K562 (cell line): ENCODE measurements around the gene STON2. TPM values are rescaled to one million over a fixed set of nuclear protein-coding genes. Genes with fewer than 3 reads are reported as not detected.

Experiments used
- CREBBP ChIP-seq: IDR thresholded peaks from one replicate; pipeline ENCODE4 v1.6.1; 2012; ENCODE audit warnings: low read depth, mild to moderate bottlenecking, control low read depth, inconsistent platforms, low read length
- DIDO1 ChIP-seq: fragments of 450-650 bp; IDR thresholded peaks from 2 replicates; pipeline ENCODE4 v1.6.1; 2016; ENCODE audit warnings: low read depth, missing biosample characterization, missing genetic modification characterization
- GTF2E2 ChIP-seq: fragments of 200-800 bp; sonication (Bioruptor generic); IDR thresholded peaks from 2 replicates; pipeline ENCODE4 v1.6.1; 2016; ENCODE audit warnings: missing genetic modification characterization, missing compliant biosample characterization
- KDM2B ChIP-seq: fragments of 250-450 bp; sonication (Bioruptor Pico); IDR thresholded peaks from 2 replicates; pipeline ENCODE4 v1.8.0; 2021; ENCODE audit warnings: mild to moderate bottlenecking, moderate library complexity
- MNT ChIP-seq, 2 experiments: fragments of 450-650 bp; conservative IDR thresholded peaks; 2 replicates each; pipeline ENCODE4 v1.6.1; 2017; ENCODE audit warnings: mild to moderate bottlenecking in 2 of 2, moderate library complexity in 2 of 2
- MYNN ChIP-seq, 2 experiments: sonication (generic); formaldehyde crosslinking in 1 of 2; IDR thresholded peaks; 2 replicates each; pipeline versions ENCODE4 v1.5.0 to v1.6.1; 2016 to 2020; ENCODE audit warnings: antibody characterized with exemption in 1 of 2, missing genetic modification reagents in 1 of 2
- PTBP1 ChIP-seq: fragments of 200-400 bp; formaldehyde crosslinking; IDR thresholded peaks from 2 replicates; pipeline ENCODE4 v1.6.1; 2017; ENCODE audit warnings: low read depth, low read length
- SRSF3 ChIP-seq: fragments of 200-400 bp; formaldehyde crosslinking; IDR thresholded peaks from 2 replicates; pipeline ENCODE4 v1.6.1; 2016; ENCODE audit warnings: mild to moderate bottlenecking, low read length, moderate library complexity; ENCODE audit not compliant: insufficient read depth
- STAT5B ChIP-seq: fragments of 250-450 bp; sonication (Bioruptor Pico); IDR thresholded peaks from 2 replicates; pipeline ENCODE4 v1.8.0; 2021; ENCODE audit warnings: mild to moderate bottlenecking, inconsistent platforms
- UBTF ChIP-seq, 2 experiments: IDR thresholded peaks; 2 replicates each; pipeline ENCODE4 v1.6.1; 2012; ENCODE audit warnings: improper control_type of control experiment in 2 of 2, low read depth in 2 of 2, low read length in 2 of 2, borderline replicate concordance in 1 of 2
- XRCC3 ChIP-seq: fragments of 450-650 bp; IDR thresholded peaks from 2 replicates; pipeline ENCODE4 v1.6.1; 2017; ENCODE audit warnings: mild to moderate bottlenecking, moderate library complexity
- ZNF24 ChIP-seq: fragments of 450-650 bp; IDR thresholded peaks from 2 replicates; pipeline ENCODE4 v1.6.1; 2016
- ZNF253 ChIP-seq: fragments of 250-450 bp; sonication (Bioruptor Pico); conservative IDR thresholded peaks from 2 replicates; pipeline ENCODE4 v1.6.1; 2021; ENCODE audit warnings: mild to moderate bottlenecking
- ZNF586 ChIP-seq: fragments of 450-650 bp; formaldehyde crosslinking; conservative IDR thresholded peaks from 2 replicates; pipeline ENCODE4 v1.4.0; 2020; ENCODE audit warnings: mild to moderate bottlenecking, moderate library complexity
- ZNF592 ChIP-seq: fragments of 450-650 bp; IDR thresholded peaks from 2 replicates; pipeline ENCODE4 v1.6.1; 2017; ENCODE audit warnings: antibody characterized with exemption, mild to moderate bottlenecking
- polyA plus RNA-seq, 8 experiments: library from polyadenylated mRNA; depleted of rRNA in 4 of 8; stranded (reverse) in 5 of 8; unstranded in 3 of 8; fragments of >200 nt; fragmentation: Nextera tagmentation in 2 of 8; fragmentation: Illumina TruSeq in 1 of 8; extraction: Ambion mirVana in 2 of 8; extraction: Trizol in 1 of 8; gene quantifications; 2 replicates each; pipeline versions ENCODE4 v1.2.1 to v1.2.3, GENCODE V29; 2011 to 2014; ENCODE audit warnings: inconsistent platforms in 1 of 8, missing spikeins in 1 of 8
- total RNA-seq, 7 experiments: library from RNA; depleted of rRNA in 6 of 7; stranded (reverse); fragments of >200 nt in 6 of 7; fragmentation: Illumina TruSeq in 2 of 7; extraction: Trizol in 2 of 7; gene quantifications; 2 replicates each; pipeline versions ENCODE4 v1.2.1 to v1.2.3, GENCODE V29; 2011 to 2021; ENCODE audit warnings: low replicate concordance in 1 of 7

Gene STON2
- total and polyA plus RNA-seq, 9 of the 15 experiments (the other 6 are each of a cell fraction or from before 2014, with no cell fraction given): 7.8 to 99.3 (median 53.5) TPM

GRCh38 chr14:81303258-81303935 lies 96.7 kb downstream of the STON2 start (continued):
- TF ChIP-seq UBTF (IDR thresholded peaks at IDR 0.05; ENCODE audit: borderline replicate concordance in 1 of 2, low read depth in 2 of 2, low read length in 2 of 2): no peak
- no peak for TF ChIP-seq KDM2B (CRISPR knock-in tag)
- TF ChIP-seq ZNF586 (CRISPR knock-in tag): no peak
- peak; percentile 42 to 66; a peak in 3 of 4 replicates for TF ChIP-seq MNT (conservative IDR thresholded peaks at IDR 0.05)
- TF ChIP-seq STAT5B: no peak
- no peak for TF ChIP-seq ZNF253
- TF ChIP-seq XRCC3: no peak
- no peak for TF ChIP-seq SRSF3
- no peak for TF ChIP-seq PTBP1
- no peak for TF ChIP-seq ZNF24
- 0 out of 2 replicates have a peak, but pooled peaks have one; percentile 42 for TF ChIP-seq ZNF592
- TF ChIP-seq MYNN (IDR thresholded peaks at IDR 0.05): peak; percentile 49; the same call in 1 of the 2 replicates
- TF ChIP-seq MYNN (CRISPR knock-in tag; IDR thresholded peaks at IDR 0.05): no peak
- no peak for TF ChIP-seq GTF2E2 (tag)
- no peak for TF ChIP-seq DIDO1 (tag)
- TF ChIP-seq CREBBP: no peak
